Activated CD4-positive, CD25-positive, alpha-beta regulatory T cell (primary cell): ENCODE results near the gene COL11A2.

Experiments
- DNase-seq, 4 experiments: peaks; one replicate each; lab custom pipeline; 2025; lab: John Stamatoyannopoulos, UW

The COL11A2 gene

GRCh38 chr6:33192671-33193602 is 670 bp upstream of the COL11A2 start:
- DNase-seq = no peak

DNA sequence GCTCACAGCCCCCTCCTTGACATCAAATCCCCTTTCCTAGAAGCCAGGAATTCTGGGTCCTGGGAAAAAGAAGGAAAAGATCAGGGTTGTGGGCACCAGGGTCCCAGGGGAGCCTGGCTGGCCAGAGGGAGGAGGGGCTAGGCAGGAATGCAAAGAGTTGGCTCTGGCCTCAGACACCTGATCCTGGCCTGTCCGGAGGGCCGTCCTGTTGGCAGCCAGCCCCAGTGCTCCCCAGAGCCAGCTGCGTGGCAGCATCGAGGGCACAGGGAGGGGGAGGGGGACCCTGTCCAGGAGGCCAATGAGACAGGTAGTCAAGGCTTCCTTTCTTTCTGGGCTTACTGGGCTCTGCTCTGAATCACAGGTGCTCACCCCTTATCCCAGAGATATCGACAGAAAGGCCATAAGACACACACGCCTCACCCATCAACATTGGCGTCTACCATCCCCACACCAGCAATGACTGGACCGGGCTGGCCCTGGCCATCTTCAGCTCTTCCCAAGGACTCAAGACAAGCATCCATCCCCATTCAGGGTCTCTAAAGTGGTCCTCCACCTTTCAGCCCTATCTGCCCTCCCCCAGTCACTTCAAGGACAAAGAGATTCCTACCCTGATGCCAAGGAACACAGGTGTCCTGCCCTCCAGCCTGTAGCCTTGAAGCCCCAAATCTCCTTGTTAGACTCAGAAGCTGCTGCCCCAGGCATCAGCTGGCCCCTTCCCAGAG is 723 bp downstream of the COL11A2 start:
- no peak for DNase-seq

- no peak for DNase-seq
Measured at GRCh38 chr6:33190504-33191107, 1.7 kb downstream of the COL11A2 start.

DNA sequence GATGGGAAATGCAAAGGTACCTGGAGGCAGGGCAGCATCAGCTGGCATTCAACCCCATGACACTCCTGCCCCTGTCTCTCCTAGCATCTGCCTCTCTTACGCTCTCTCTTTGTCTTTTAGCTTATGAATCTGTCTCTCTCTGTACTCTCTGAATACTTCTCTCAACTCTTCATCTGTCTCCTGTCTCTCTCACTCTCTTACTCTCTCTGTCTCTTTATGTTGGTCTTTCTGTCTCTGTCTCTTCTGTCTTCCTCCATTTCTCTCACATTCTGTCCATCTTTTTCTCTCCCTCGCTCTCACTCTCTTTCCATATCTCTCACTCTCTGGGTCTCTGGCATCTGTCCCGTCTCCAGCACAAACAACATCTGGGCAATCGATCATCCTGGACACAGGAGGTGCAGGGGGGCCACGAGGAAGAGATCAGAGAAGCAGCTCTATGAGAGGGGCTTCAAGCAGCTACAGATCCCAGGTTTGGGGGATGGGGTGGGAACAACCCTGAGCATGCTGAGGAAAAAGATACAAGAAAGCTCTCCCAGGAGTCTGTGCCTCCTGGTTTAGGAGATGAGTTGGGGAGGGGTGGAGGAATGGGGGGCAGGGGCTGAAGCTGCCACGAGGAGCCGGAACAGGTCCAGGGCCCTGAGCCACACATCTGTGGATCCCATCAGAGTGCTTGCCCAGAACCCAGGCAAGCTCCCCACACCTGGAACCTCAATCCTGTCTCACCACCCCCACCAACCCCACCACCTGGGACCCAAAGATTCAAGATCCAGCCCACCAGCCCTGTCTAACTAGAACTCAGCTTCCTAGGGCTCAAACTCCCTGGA is 2.4 kb downstream of the COL11A2 start:
- no peak for DNase-seq

DNA sequence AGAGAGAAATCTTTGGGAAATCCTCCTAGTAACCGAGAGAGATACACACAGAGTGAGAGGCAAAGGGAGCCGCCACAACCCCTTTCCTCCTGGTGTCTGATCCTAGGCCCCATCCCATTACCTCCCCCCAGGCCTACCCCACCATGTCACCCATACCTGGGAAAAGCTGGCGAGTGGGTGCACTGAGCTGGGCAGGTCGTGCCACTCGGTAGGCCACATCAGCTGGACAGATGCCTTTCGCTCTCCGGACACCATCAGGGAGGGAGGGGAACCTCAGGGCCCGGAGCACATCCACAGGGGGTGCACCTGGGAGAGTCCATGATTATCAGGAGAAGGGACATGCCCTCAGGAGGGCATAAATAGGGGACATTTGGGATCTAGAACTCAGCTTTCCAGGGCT is 3.1 kb downstream of the COL11A2 start:
- no peak for DNase-seq

DNA sequence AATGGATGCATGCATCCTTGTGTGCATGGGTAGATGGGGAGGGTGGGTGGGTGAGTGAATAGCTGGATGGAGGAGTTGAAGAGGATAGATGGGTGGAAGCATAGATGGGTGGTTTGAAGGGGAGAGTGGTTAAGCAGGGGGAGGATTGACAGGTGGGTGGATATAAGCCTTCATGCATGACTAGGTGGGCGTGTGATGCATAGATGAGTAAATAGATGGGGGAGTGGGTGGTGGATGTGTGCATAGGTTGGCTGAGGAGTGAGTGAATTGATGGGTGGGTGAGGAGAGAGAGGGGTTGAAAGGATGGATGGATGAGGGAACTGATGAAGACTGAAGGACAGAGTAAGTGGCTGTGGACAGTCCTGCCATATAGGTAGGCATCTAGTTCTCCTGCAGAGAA is 4.5 kb downstream of the COL11A2 start:
- no peak for DNase-seq

- no peak for DNase-seq
Measured at GRCh38 chr6:33185654-33186187, 6.5 kb downstream of the COL11A2 start.

DNA sequence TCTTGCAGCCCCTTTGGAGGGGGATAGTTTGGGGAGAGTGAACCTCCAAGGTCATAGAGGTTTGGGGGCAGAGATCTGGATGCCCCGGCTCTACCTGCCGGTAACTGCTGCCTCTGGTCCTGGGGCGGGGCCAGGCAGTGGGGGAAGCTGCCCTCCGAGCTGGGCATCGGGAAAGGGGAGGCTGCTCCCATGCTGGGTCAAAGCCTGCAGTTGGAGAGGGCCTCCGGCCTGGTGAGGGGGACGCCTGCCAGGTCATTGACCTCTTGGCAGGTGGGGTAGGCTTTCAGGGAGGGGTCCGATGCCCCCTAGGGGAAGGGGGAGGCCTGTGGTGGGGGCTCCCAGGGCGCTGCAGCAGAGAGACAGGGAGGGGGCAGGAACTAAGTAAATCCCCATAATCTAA is 7.1 kb downstream of the COL11A2 start:
- DNase-seq = no peak

DNA sequence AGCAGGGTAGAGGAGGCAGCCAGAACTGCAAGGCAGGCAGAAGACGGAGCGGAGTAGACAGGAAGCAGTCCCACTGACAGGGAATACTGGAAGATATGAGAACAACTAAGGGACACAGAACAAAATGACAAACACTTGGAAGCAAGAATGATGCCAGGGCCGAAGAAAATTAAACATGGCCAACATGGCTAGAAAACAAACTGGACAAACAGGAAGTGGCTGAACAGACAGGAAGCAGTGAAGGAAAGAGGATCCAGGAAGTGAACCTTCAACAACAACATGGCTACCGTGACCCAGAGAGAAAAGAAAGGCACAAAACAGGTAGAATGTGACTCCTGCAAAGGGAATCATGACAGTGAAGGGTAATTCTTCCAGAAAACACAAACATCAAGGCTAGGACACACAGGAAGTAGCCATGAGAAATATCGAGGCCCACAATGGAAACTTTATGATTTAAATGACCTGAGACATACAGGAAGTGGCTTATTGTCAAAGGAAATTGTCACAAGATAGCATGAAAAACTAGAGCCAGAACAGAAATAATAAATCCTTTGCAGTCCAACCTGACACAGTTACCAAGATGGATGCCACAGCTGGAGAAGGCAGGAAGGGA is 9.1 kb downstream of the COL11A2 start:
- no peak for DNase-seq

- DNase-seq = no peak
Measured at GRCh38 chr6:33181141-33181540, 11.1 kb downstream of the COL11A2 start.

DNA sequence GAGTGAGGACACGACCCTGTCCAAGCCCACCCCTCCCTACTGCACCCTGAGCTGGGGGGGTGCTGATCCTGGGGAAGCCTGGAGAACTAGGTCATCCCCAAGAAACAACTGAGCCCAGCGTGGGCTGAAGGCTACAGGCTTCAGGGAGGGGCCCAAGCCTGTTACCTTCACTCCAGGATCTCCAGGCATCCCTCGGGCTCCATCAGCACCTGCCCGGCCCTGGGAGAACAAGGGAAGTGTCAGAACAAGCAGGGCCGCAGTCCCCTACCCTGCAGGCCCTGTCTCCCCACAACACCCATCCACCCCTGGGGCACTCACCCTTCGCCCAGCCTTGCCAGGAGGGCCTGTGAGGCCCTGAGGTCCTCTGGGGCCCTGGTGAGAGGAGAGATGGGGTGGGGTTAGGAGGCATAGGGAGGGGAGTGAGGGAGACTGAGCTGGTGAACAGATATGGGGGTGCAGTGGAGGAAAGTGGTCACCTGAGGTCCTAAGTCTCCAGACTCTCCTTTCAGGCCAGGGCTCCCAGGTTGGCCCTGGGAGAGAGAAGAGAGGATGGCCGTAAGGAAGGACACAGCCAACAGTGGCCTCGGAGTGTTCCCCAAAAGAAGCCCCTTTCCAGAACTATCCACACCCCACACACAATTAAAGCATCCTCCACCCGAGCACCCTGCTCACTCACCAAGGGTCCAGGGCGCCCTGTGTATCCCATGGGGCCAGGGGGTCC is 13.4 kb downstream of the COL11A2 start:
- no peak for DNase-seq

DNA sequence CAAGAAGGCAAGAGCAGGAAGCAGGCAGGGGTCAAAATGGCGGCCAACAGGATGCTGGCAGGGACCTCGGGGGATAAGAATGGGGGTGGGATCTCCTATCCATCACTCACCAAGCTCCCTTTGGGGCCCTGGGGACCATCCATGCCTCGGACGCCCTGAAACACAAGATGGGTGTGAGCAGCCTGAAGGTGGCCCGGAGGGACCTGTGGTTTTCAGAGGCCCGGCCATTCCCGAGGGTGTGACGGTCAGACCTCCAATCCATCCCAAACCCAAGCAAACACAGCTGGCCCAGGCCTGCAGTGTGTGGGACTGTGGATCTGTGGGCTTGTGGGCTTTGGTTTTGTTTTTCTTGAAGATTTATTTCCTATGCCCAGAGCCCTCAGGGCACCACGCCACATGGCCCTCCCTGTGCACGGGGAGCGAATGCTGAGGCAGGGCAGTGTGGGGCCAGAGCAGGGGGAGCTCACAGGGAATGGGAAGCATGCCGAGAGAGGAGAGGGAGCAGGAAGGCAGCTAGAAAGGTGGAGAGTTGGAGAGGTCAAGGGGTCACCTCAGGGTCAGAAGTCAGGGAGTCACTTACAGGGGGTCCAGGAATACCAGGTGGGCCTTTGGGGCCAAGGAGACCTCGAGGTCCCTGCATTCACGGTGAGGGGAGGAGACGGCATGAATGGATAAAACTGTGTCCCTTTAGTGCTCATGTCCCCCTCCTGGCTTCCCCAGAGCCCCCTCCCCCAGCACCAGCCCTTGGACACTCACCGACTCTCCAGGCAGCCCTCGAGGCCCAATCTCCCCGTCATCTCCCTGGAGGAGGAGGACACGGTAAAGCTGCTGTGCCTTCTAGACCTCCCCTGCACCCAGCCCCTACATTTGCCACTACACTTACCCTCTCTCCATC is 14.5 kb downstream of the COL11A2 start:
- no peak for DNase-seq

DNA sequence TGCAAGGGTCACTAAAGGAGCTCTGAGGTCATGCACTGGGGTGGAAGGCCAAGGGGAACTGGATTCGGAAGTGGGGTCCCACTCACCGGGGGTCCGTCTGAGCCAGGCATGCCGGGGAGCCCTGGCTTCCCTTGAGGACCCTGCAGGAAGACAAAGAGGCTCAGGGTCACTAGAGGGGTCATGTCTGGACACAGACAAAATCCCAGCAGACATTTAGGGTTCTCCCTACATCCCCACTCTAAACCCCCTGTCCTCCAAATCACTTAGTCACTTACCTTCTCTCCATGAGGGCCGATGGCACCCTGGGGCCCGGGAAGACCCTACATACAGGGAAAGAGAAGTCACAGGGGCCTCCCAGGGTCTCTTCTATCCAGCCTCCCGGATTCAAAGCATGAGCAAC is 15.4 kb downstream of the COL11A2 start:
- DNase-seq = no peak

DNA sequence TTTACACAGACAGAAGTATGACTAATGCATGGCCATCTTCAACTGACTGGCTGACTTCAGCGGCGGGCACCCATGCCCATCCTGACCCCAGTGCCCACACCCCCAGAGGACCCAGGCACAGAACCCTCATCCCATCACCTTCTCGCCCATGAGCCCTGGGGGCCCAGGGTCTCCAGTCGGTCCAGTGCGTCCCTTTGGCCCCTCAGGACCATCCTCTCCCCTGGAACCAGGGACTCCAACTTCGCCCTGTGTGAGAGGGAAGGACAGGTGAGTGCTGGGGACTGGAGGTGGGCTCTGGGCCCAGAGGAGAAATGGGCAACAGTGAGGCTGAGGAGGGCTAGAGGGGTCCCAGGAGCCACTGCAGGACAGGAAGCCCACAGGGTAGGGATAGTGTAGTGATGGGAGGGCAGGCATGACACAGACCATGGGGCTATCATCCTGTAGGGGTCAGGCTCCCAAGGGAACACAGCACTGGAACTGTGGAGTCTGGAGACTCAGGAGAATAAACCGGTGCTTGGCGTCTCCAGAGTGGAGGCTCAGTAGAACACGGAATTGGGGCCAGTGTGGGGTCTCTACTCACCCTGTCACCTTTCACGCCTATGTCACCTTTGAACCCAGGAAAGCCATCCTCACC is 16.7 kb downstream of the COL11A2 start:
- no peak for DNase-seq

DNA sequence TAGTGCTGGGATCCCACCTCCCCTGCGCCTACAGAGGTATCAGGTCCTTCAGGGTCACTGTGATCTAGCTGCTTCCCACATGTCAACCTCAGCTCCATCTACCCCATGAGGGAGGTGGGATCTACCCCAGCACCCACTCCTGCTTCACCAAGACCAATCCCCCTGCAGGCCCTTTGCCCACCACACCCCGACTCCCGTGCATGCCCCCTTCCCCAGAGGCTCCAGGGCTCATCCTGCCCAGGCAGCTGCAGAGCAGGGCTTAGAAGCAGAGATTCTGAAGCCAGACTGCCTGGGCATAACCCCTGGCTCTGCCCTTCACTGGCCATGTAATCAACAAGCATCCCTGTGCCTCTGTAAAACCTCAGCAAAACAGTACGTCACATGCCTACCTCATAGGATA is 17.5 kb downstream of the COL11A2 start:
- no peak for DNase-seq

DNA sequence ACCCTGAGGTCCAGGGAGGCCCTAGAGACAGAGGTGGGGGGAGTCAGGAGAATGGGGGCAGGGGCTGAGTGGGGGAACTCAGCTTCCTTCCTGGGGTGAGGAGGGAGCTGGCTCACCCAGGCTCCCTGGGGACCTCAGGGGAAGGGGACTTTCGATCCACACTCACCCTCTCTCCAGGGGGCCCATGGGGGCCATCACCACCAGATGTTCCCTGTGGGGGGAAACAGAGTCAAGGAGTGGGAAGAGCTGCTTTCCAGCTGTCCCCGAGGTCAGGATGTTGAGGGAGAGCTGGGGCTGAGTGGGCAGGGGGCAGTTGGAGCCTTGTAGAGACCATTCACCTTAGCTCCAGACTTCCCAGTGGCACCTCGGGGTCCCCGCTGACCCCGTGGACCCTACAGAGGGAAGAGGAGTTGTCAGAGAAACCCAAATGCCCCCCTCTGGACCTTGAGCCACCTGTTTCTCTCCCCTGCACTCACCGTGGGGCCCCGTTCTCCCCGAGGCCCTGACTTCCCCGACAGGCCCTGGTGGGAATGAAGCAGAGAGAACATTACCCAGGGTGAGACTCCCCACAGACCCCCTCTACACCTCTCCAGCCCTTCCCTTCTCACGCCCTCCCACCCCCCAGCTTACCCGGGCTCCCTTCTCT is 18.6 kb downstream of the COL11A2 start:
- no peak for DNase-seq

DNA sequence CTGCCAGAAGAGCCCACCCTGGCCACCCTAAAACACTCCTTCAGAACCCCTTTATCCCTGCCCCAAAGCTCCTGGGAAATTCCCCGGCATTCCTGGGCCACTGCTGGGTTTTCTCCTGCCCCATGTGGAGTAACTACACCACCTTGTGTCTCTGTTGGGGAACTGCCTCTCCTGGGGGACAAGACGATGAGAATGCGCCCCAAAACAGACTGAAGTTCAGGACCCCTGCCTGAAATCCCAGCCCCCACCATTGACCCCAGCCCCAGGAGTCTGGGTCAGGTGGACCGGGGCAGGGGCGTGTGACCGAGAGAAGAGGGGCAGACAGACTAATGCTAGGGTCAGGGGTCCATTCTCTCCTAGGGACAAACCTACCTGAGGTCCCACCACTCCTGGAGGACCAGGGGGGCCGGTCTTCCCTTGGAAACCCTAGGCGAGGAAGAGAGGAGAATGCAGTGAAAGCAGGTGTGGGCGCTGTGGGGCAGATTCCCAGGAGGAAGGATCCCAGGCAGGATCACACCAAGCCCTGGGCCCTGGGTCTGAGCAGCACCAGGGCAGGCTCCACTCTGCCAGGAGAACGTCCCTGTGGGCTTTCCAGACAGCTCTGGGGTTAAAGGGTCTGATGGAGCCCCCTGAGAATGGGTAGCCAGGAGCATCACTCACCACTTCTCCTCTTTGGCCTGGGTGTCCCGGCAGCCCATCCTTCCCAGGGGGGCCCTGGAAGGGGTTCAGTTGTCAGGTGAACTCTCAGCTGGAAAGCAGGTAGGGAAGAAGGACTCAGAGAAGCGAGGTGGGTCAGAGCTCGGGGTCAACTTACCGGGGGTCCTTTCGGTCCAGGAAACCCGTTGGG is 19.4 kb downstream of the COL11A2 start:
- no peak for DNase-seq
